ENCODE measurements around the gene ANKS1A.

DNA sequence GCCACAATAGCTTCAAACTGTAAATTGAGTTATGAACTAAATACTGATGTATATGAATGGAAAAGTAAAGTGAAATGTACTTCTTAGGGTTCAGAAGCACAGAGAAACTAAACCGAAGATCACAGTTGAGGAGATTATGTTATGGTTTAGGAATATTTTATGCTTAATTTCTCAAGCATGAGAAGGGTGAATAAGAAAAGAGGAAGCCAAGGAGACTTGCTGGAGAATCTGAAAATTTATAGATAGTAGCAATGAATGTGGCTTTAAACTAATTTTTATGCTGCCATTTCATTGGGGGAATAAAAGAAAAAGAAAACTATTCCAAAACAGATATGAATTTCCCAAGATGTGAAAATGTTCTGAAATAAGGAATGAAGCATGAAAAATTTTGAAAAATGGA is 5.6 kb downstream of the ANKS1A start:
- TF ChIP-seq GATA2 (IDR thresholded peaks at IDR 0.05; ENCODE audit: low read depth, low read length) (no peak), GATA3 (IDR thresholded peaks at IDR 0.05; ENCODE audit: low read depth, low read length) (no peak)
